Measurements from ENCODE around the gene SHKBP1.

The SHKBP1 gene

DNA sequence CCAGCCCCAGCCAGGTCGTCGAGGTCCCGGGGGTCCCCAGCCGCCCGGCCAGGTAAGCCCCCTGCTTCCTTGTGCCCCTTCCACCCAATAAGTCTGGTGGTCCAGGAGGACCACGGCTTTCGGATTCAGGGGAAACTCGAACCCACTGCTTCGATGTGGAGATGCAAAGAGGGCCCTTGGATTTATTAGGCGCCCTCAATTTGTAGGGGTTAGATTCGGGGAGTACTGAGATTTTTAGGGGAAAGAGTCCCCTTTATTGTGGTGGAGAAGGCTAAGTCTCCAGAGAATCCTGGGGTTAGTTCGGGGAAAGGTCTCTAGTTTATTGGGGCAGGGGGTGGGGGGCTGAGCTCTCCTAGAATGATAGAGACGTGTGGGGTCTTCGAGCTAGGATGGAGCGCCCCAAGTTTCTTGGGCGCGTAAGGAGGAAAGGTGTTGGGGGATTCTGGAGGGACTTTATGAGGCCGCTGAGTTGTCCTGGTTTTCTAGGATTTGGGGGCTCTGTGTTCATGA, 20.7 kb downstream of the SHKBP1 start:
- H3K4me3 ChIP-seq (ENCODE audit: low read depth, low read length), result peak overlapping the region; percentile 43
- in situ Hi-C loops (cut with HindIII; ENCODE audit: low sequenced_read_pairs), result loop anchor here (5.0 kb wide), 1 partner anchor 40 kb away; no protein-coding TSS in a partner anchor
- TF ChIP-seq, protein P1, sequence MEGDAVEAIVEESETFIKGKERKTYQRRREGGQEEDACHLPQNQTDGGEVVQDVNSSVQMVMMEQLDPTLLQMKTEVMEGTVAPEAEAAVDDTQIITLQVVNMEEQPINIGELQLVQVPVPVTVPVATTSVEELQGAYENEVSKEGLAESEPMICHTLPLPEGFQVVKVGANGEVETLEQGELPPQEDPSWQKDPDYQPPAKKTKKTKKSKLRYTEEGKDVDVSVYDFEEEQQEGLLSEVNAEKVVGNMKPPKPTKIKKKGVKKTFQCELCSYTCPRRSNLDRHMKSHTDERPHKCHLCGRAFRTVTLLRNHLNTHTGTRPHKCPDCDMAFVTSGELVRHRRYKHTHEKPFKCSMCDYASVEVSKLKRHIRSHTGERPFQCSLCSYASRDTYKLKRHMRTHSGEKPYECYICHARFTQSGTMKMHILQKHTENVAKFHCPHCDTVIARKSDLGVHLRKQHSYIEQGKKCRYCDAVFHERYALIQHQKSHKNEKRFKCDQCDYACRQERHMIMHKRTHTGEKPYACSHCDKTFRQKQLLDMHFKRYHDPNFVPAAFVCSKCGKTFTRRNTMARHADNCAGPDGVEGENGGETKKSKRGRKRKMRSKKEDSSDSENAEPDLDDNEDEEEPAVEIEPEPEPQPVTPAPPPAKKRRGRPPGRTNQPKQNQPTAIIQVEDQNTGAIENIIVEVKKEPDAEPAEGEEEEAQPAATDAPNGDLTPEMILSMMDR (IDR thresholded peaks at IDR 0.05; ENCODE audit: low read depth, low read length, missing control alignments), result no peak
- DNase-seq (ENCODE audit: low read depth), result no peak

GRCh38 chr19:40598121-40598917, 21.6 kb downstream of the SHKBP1 start:
- in situ Hi-C loops (cut with HindIII; ENCODE audit: low sequenced_read_pairs), result loop anchor here (5.0 kb wide), 1 partner anchor 39 kb away; no protein-coding TSS in a partner anchor
- peak overlapping the region; percentile 43 for H3K4me3 ChIP-seq (ENCODE audit: low read depth, low read length)
- TF ChIP-seq, protein P1 (IDR thresholded peaks at IDR 0.05; ENCODE audit: low read depth, low read length, missing control alignments), result peak; percentile 98
- DNase-seq (ENCODE audit: low read depth), result peak; percentile 72

DNA sequence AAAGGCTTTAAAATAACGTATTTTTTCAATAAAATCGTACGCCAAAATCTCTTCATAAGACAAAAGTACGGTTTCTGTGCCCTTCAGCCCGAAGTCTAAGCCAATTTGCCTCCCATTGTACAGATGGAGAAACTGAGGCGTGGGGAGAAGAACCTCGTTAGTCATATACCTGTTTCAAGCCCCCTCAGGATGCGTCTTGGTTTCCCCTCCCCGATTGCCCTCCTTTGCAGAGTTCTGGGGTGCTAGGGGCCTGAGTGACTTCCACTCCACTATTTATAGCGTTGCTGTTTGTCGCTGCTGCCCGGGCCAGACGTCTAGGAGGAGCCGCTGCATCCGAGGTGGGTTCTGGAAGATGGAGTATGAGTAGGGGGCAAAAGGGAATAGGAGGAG, 22.2 kb downstream of the SHKBP1 start:
- in situ Hi-C loops (cut with HindIII; ENCODE audit: low sequenced_read_pairs), result loop anchor here (5.0 kb wide), 1 partner anchor 38 kb away; no protein-coding TSS in a partner anchor
- TF ChIP-seq, protein P1 (IDR thresholded peaks at IDR 0.05; ENCODE audit: low read depth, low read length, missing control alignments), result no peak
- DNase-seq (ENCODE audit: low read depth), result no peak
- no peak overlapping the region for H3K4me3 ChIP-seq (ENCODE audit: low read depth, low read length)

GRCh38 chr19:40599331-40599901, 22.7 kb downstream of the SHKBP1 start:
- TF ChIP-seq, protein P1 (IDR thresholded peaks at IDR 0.05; ENCODE audit: low read depth, low read length, missing control alignments), result no peak

DNA sequence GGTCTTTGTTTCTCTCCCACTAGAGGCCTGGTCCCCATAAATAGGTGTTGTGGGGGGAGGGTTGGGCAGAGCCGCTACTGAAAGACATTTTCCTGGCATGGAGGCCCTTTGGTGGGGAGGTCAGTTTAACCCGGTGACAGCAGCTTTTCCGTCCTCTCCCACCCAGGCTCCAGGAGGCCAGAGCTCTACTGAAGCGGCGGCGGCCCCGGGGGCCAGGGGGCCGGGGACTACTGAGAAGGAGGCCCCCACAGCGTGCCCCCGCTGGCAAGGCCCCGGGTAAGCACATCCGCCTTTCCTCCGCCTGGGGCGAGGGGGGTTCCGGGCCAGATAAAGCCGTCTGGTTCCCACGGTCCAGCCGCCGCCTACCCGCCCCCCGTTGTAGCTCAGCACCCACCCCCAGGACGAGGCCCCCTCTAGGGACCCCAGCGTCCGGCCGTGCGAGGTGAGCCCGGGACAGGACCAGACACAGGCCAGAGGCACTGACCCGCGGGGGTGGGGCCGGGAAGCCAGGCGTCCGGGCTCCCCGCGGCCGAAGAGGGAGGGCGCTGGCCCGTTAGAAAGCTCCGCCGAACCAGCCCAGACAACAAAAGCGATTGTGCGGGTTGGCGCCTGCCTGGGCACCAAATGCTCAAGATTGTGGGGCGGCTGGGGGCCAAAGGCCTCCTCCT, 23.4 kb downstream of the SHKBP1 start:
- in situ Hi-C loops (cut with HindIII; ENCODE audit: low sequenced_read_pairs), result loop anchor here (5.0 kb wide), 1 partner anchor 37 kb away; no protein-coding TSS in a partner anchor
- no peak for DNase-seq (ENCODE audit: low read depth)
- H3K4me3 ChIP-seq (ENCODE audit: low read depth, low read length), result no peak overlapping the region
- TF ChIP-seq, protein P1 (IDR thresholded peaks at IDR 0.05; ENCODE audit: low read depth, low read length, missing control alignments), result no peak

More at GRCh38 chr19:40599331-40599901, 22.7 kb downstream of the SHKBP1 start:
- H3K4me3 ChIP-seq (ENCODE audit: low read depth, low read length), result no peak overlapping the region
- in situ Hi-C loops (cut with HindIII; ENCODE audit: low sequenced_read_pairs), result loop anchor here (5.0 kb wide), 1 partner anchor 38 kb away; no protein-coding TSS in a partner anchor
- no peak for DNase-seq (ENCODE audit: low read depth)

DNA sequence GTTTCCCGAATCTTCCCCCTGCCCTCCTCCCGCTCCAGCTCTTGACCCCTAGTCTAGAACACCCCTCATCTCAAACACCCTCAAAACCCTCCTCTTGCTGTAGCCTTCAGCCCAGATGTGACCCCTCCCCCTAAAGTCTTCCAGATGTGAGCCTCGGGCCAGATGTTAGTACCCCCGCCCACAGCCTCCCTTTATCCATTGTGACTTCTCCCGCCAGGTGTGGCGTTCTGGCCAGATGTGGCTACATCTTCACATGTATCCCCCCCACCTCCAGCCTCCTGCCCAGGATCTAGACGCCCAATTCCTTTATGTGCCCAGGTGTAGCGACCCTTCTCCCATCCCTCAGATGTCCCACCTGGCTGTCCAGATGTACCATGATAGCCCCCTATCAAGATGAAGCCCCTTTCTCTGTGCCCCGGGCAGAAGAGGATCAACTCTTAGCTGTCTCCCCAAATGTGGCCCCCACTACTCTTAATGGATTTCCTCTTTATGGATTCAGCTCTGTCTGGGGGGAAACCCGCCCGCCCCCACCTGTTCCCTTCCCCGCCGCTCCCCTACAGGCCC, 24.0 kb downstream of the SHKBP1 start:
- peak overlapping the region; percentile 9 for H3K4me3 ChIP-seq (ENCODE audit: low read depth, low read length)
- DNase-seq (ENCODE audit: low read depth), result no peak
- in situ Hi-C loops (cut with HindIII; ENCODE audit: low sequenced_read_pairs), result no loop called here
- TF ChIP-seq, protein P1 (IDR thresholded peaks at IDR 0.05; ENCODE audit: low read depth, low read length, missing control alignments), result no peak

Measured in astrocyte of the cerebellum (primary cell).